ENCODE data around the gene ALDH5A1. TPM values are rescaled to one million over a fixed set of nuclear protein-coding genes. Genes with fewer than 3 reads are reported as not detected.

ALDH5A1 gene
- total RNA-seq, 2 donors from 2014 or later: 4.6 to 6.2 TPM

GRCh38 chr6:24584382-24584720 lies 89.6 kb downstream of the ALDH5A1 start:
- no peak overlapping the region for H3K4me3 ChIP-seq
- no peaks in the 10 kb centered on the region for H3K9me3 ChIP-seq
- H3K4me1 ChIP-seq (ENCODE audit: control insufficient read depth in 1 of 2, low read depth in 2 of 2): peaks cover 0 to 4% of the 10 kb centered on the region in 2 donors
- no peaks in the 10 kb centered on the region for H3K27me3 ChIP-seq (replicated peaks; ENCODE audit: insufficient read depth)
- DNase-seq (ENCODE audit: low spot score) (no peak), ATAC-seq (ENCODE audit: insufficient number of reproducible peaks, low FRiP score, low read depth) (no peak)
- TF ChIP-seq CTCF (IDR thresholded peaks at IDR 0.05): no peak
- no peak overlapping the region for H3K27ac ChIP-seq
- H3K36me3 ChIP-seq: no peaks in the 10 kb centered on the region

Other genes starting within 250 kb of the ALDH5A1 start
- not detected for gene DCDC2, start 136.9 kb upstream of the ALDH5A1 start, total RNA-seq
- 10 to 100 TPM; 17.9 to 20.2 TPM for gene MRS2, start 92.0 kb upstream of the ALDH5A1 start, total RNA-seq
- 10 to 100 TPM; 22.3 to 30.3 TPM for gene GPLD1, start 5.4 kb upstream of the ALDH5A1 start, total RNA-seq
- not detected for gene KIAA0319, start 151.2 kb downstream of the ALDH5A1 start, total RNA-seq
- 10 to 100 TPM; 31.1 to 40.3 TPM for gene TDP2, start 171.9 kb downstream of the ALDH5A1 start, total RNA-seq
- 1 to 10 TPM; 2.5 to 5.8 TPM for gene ACOT13, start 172.1 kb downstream of the ALDH5A1 start, total RNA-seq
- 10 to 100 TPM; 37.6 to 72.2 TPM for gene C6orf62, start 224.2 kb downstream of the ALDH5A1 start, total RNA-seq

Data from thoracic aorta (tissue), 2 donors.